Breast epithelium (tissue), 3 donors: Measurements from ENCODE around the gene BNC2.

Experiments used
- POLR2A ChIP-seq: fragments of 450-650 bp; IDR thresholded peaks from one replicate; pipeline ENCODE4 v1.6.1; 2016; ENCODE audit warnings: antibody characterized with exemption, mild to moderate bottlenecking, moderate library complexity
- POLR2AphosphoS5 ChIP-seq, 3 donors: sonication (generic); formaldehyde crosslinking; IDR thresholded peaks; one replicate each; pipeline ENCODE4 v1.6.1; 2017; ENCODE audit warnings: antibody characterized with exemption in 3 of 3
- TF ChIP-seq, protein P1 (sequence below), 3 donors: fragments of 450-650 bp; IDR thresholded peaks; one replicate each; pipeline ENCODE4 v1.5.1; 2016 to 2017; ENCODE audit warnings: antibody characterized with exemption in 3 of 3, mild to moderate bottlenecking in 3 of 3, moderate library complexity in 3 of 3

DNA sequence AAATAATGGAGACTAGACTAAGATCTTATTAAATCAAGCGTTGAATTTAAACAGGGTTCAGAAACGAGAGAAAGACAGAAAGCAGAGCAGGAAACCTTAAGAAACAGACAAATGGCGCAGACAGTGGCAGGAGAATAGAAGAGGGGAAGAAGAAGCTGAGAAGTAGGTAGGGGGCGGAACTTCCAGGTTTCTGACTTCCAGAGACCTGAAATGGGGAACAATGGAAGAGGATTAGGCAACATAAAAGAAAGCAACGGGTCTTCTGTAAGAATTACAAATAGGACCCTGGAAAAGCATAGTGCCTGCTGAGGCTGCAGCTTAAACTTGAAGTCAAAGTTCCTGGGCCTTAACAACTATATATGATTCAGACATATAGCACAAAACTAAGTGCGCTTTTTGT is 101.7 kb downstream of the BNC2 start:
- TF ChIP-seq, protein P1, sequence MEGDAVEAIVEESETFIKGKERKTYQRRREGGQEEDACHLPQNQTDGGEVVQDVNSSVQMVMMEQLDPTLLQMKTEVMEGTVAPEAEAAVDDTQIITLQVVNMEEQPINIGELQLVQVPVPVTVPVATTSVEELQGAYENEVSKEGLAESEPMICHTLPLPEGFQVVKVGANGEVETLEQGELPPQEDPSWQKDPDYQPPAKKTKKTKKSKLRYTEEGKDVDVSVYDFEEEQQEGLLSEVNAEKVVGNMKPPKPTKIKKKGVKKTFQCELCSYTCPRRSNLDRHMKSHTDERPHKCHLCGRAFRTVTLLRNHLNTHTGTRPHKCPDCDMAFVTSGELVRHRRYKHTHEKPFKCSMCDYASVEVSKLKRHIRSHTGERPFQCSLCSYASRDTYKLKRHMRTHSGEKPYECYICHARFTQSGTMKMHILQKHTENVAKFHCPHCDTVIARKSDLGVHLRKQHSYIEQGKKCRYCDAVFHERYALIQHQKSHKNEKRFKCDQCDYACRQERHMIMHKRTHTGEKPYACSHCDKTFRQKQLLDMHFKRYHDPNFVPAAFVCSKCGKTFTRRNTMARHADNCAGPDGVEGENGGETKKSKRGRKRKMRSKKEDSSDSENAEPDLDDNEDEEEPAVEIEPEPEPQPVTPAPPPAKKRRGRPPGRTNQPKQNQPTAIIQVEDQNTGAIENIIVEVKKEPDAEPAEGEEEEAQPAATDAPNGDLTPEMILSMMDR (IDR thresholded peaks at IDR 0.05), result no peak
- TF ChIP-seq POLR2A (no peak), POLR2AphosphoS5 (IDR thresholded peaks at IDR 0.05) (no peak)
